IMR-90 (cell line): Measurements from ENCODE around the gene FLACC1. TPM values are rescaled to one million over a fixed set of nuclear protein-coding genes. Genes with fewer than 3 reads are reported as not detected.

Source experiments
- ATAC-seq: fragments of 200-7000 bp; cut with Tn5 transposase; 2 replicates; pipeline ENCODE4 v1.9.1; 2020; ENCODE audit warnings: low read depth, mild to moderate bottlenecking, moderate library complexity
- BruUV-seq: library from RNA; stranded (reverse); fragments of 400-500 nt; replicated peaks from 2 replicates; lab custom pipeline; 2021; lab: Mats Ljungman, UMichigan
- CTCF ChIA-PET: fragments of 300-600 bp; formaldehyde crosslinking; extraction: SDS; loops from one replicate; lab custom pipeline; 2021; ENCODE audit warnings: antibody characterized with exemption; lab: Yijun Ruan, JAX
- POLR2A ChIA-PET: fragments of 300-600 bp; sonication (Branson Sonifier 250); formaldehyde crosslinking; loops from one replicate; lab custom pipeline; 2022; ENCODE audit warnings: antibody characterized with exemption; ENCODE audit not compliant: unreplicated experiment; lab: Charles Lee
- DNase-seq: peaks from one replicate; pipeline ENCODE4 v3.0.0; 2013
- H2AFZ ChIP-seq: replicated peaks from 2 replicates; pipeline ENCODE3; 2013; ENCODE audit warnings: low read length, mild to moderate bottlenecking; ENCODE audit not compliant: poor library complexity
- H2AK5ac ChIP-seq: 2 replicates; pipeline ENCODE4 v1.6.1; 2013; ENCODE audit warnings: low read depth, low read length, inconsistent platforms
- H2AK9ac ChIP-seq: replicated peaks from 2 replicates; pipeline ENCODE3; 2013; ENCODE audit warnings: mild to moderate bottlenecking, low read depth, low read length, moderate library complexity; ENCODE audit not compliant: poor library complexity
- H2BK120ac ChIP-seq: 2 replicates; pipeline ENCODE4 v1.6.1; 2013; ENCODE audit warnings: low read depth, low read length, inconsistent platforms
- H2BK15ac ChIP-seq: 3 replicates; pipeline ENCODE4 v1.6.1; 2013; ENCODE audit warnings: low read depth, low read length, inconsistent platforms
- H2BK20ac ChIP-seq: 2 replicates; pipeline ENCODE4 v1.6.1; 2013; ENCODE audit warnings: low read depth, mild to moderate bottlenecking, inconsistent platforms, low read length, moderate library complexity
- H2BK5ac ChIP-seq: 2 replicates; pipeline ENCODE4 v1.6.1; 2013; ENCODE audit warnings: mild to moderate bottlenecking, low read depth, low read length, inconsistent platforms; ENCODE audit not compliant: poor library complexity, severe bottlenecking
- H3K14ac ChIP-seq: replicated peaks from 2 replicates; pipeline ENCODE4 v1.6.1; 2013; ENCODE audit warnings: low read depth, low read length, inconsistent platforms
- H3K18ac ChIP-seq: 2 replicates; pipeline ENCODE4 v1.6.1; 2013; ENCODE audit warnings: low read depth, low read length, control low read depth
- H3K23ac ChIP-seq: 2 replicates; pipeline ENCODE4 v1.6.1; 2013; ENCODE audit warnings: low read depth, low read length, inconsistent platforms
- H3K27ac ChIP-seq: 2 replicates; pipeline ENCODE4 v1.5.1; 2013; ENCODE audit warnings: mild to moderate bottlenecking, control low read depth, low read length; ENCODE audit not compliant: insufficient read depth
- H3K27me3 ChIP-seq: 2 replicates; pipeline ENCODE4 v1.6.1; 2013; ENCODE audit warnings: low read length; ENCODE audit not compliant: control insufficient read depth, insufficient read depth
- H3K36me3 ChIP-seq: 2 replicates; pipeline ENCODE4 v1.6.1; 2013; ENCODE audit warnings: low read length, mixed read lengths; ENCODE audit not compliant: control insufficient read depth, insufficient read depth
- H3K4ac ChIP-seq: 2 replicates; pipeline ENCODE4 v1.6.1; 2013; ENCODE audit warnings: low read depth, low read length, inconsistent platforms
- H3K4me1 ChIP-seq: 2 replicates; pipeline ENCODE4 v1.6.1; 2013; ENCODE audit warnings: low read length, mixed read lengths; ENCODE audit not compliant: control insufficient read depth, insufficient read depth
- H3K4me2 ChIP-seq: 2 replicates; pipeline ENCODE4 v1.6.1; 2013; ENCODE audit warnings: low read depth, mild to moderate bottlenecking, control low read depth, low read length, moderate library complexity
- H3K4me3 ChIP-seq: 2 replicates; pipeline ENCODE4 v1.5.1; 2013; ENCODE audit warnings: low read depth, mild to moderate bottlenecking, control low read depth, low read length, moderate library complexity; ENCODE audit not compliant: insufficient read depth
- H3K56ac ChIP-seq: 2 replicates; pipeline ENCODE4 v1.6.1; 2013; ENCODE audit warnings: low read length, inconsistent platforms; ENCODE audit not compliant: insufficient read depth; ENCODE audit errors: extremely low read depth
- H3K79me1 ChIP-seq, 2 experiments: 2 replicates each; pipeline ENCODE4 v1.6.1; 2013; ENCODE audit warnings: low read length in 2 of 2, inconsistent platforms in 1 of 2, low read depth in 1 of 2
- H3K9ac ChIP-seq: 2 replicates; pipeline ENCODE4 v1.6.1; 2013; ENCODE audit warnings: low read depth, low read length, control low read depth
- H3K9me1 ChIP-seq: 2 replicates; pipeline ENCODE4 v1.6.1; 2013; ENCODE audit warnings: low read length, inconsistent platforms; ENCODE audit not compliant: insufficient read depth
- H3K9me3 ChIP-seq: 2 replicates; pipeline ENCODE4 v1.6.1; 2013; ENCODE audit warnings: low read length; ENCODE audit not compliant: control insufficient read depth, insufficient read depth
- H4K20me1 ChIP-seq: 2 replicates; pipeline ENCODE4 v1.6.1; 2013; ENCODE audit warnings: low read length, inconsistent platforms; ENCODE audit not compliant: insufficient read depth
- H4K5ac ChIP-seq: 2 replicates; pipeline ENCODE4 v1.6.1; 2013; ENCODE audit warnings: mild to moderate bottlenecking, low read depth, low read length, control low read depth
- H4K8ac ChIP-seq, 2 experiments: 2 replicates each; pipeline ENCODE4 v1.6.1; 2013; ENCODE audit warnings: low read depth in 2 of 2, low read length in 2 of 2, control low read depth in 1 of 2, inconsistent platforms in 1 of 2
- H4K91ac ChIP-seq: 2 replicates; pipeline ENCODE4 v1.6.1; 2013; ENCODE audit warnings: low read depth, low read length, inconsistent platforms; ENCODE audit not compliant: insufficient read depth
- CEBPB ChIP-seq: IDR thresholded peaks from 2 replicates; pipeline ENCODE4 v1.6.1; 2012; ENCODE audit warnings: low read depth, low read length, improper control_type of control experiment
- MAZ ChIP-seq: IDR thresholded peaks from 2 replicates; pipeline ENCODE4 v1.6.1; 2012; ENCODE audit warnings: low read depth, mild to moderate bottlenecking, low read length, improper control_type of control experiment, moderate library complexity, borderline replicate concordance
- WGBS, 2 experiments: methylation state at CpG; one replicate each; pipeline versions ENCODE4 v1.1.5 to v1.1.7; 2013; ENCODE audit warnings: missing lambda C conversion rate in 2 of 2; ENCODE audit not compliant: insufficient read length in 1 of 2; ENCODE audit errors: extremely low coverage in 2 of 2; 5-methylcytosine and 5-hydroxymethylcytosine counted together
- dilution Hi-C: fragments of 300-500 bp; cut with HindIII; formaldehyde crosslinking; loops from one replicate; pipeline ENCODE4 v1.14.3; 2018; ENCODE audit warnings: low sequenced_read_pairs; ENCODE audit not compliant: unreplicated experiment
- in situ Hi-C: fragments of 300-500 bp; cut with MboI; formaldehyde crosslinking; loops from 3 replicates; pipeline ENCODE4 v1.14.3; 2019; ENCODE audit warnings: low sequenced_read_pairs, inconsistent platforms, mixed read lengths
- intact Hi-C: fragments of 100-400 bp; cut with micrococcal nuclease; formaldehyde crosslinking; loops from 2 replicates; pipeline ENCODE4 v1.10.0; 2022
- polyA plus RNA-seq, 3 experiments: library from polyadenylated mRNA; depleted of rRNA; stranded (reverse); fragments of >200 nt; gene quantifications; 2 replicates each; pipeline ENCODE4 v1.2.3, GENCODE V29; 2012; ENCODE audit warnings: low replicate concordance in 1 of 3
- total RNA-seq: library from RNA; depleted of rRNA; stranded (reverse); fragments of >200 nt; gene quantifications from 2 replicates; pipeline ENCODE4 v1.2.3, GENCODE V29; 2012

The FLACC1 gene
- total and polyA plus RNA-seq, 2 of the 4 experiments (the other 2 are of a cell fraction), result 0.32 to 0.54 TPM

DNA sequence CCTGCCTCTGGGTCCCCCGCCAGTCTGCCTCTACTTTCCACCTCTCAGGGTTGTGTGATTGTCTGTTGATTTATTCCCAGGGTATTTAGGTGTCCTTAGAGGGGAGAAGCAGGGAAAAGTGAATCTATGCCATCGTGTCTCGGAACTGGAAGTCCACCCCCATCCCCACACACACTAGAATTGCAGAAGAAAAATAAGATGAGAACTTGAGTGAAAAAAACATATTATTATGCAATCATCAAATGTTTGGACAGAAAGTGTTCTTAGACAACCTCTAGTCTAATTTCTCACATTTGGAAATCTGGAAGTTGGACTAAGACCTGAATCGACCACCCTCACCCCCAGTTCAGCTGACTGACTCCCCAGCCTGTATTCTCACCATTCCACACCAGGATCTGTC lies 110.9 kb downstream of the FLACC1 start:
- TF ChIP-seq CEBPB (peak; percentile 36; the same call in 1 of the 2 replicates), MAZ (no peak)
- no peaks in the 10 kb centered on the region for H4K20me1 ChIP-seq
- H3K9ac ChIP-seq, result no peak overlapping the region
- no peak overlapping the region for H3K56ac ChIP-seq
- no peak overlapping the region for H2BK5ac ChIP-seq
- H2BK15ac ChIP-seq, result no peak overlapping the region
- H3K4me3 ChIP-seq, result no peak overlapping the region
- H3K27ac ChIP-seq, result no peak overlapping the region
- H3K9me3 ChIP-seq, result peaks cover 5% of the 10 kb centered on the region
- H3K4me1 ChIP-seq, result peaks cover 2% of the 10 kb centered on the region; the same call in 1 of the 2 replicates
- dilution Hi-C loops, result no loop called here
- H3K27me3 ChIP-seq, result no peaks in the 10 kb centered on the region
- H4K91ac ChIP-seq, result no peak overlapping the region
- no peak overlapping the region for H2BK20ac ChIP-seq
- no peak overlapping the region for H2AK9ac ChIP-seq
- no peak overlapping the region for H3K14ac ChIP-seq
- ATAC-seq (no peak), DNase-seq (no peak)
- H3K18ac ChIP-seq, result no peak overlapping the region
- POLR2A ChIA-PET, result no interaction called here
- no TSS peak for BruUV-seq
- peaks cover 3% of the 10 kb centered on the region; the same call in 1 of the 2 replicates for H3K9me1 ChIP-seq
- no peaks in the 10 kb centered on the region for H3K36me3 ChIP-seq
- H4K8ac ChIP-seq, result no peak overlapping the region
- in situ Hi-C loops, result loop anchor here (5.0 to 25.0 kb wide), 2 partner anchors 116 to 366 kb away; a partner anchor contains a TSS
- no peak overlapping the region for H3K4ac ChIP-seq
- intact Hi-C loops, result no loop called here
- H3K23ac ChIP-seq, result no peak overlapping the region
- no CpG with 5 or more reads among the region's 4 CpGs for WGBS, 2 experiments
- no peak overlapping the region for H2BK120ac ChIP-seq
- no peak overlapping the region for H4K5ac ChIP-seq
- CTCF ChIA-PET, result no interaction called here
- no peak overlapping the region for H2AK5ac ChIP-seq
- no peak overlapping the region for H2AFZ ChIP-seq
- H3K79me1 ChIP-seq, result no peaks in the 10 kb centered on the region
- H3K4me2 ChIP-seq, result no peak overlapping the region
